HG02938 (cell line): ENCODE data around the gene ADK.
"Not testable (repeated sequence)": the region's sequence is repeated elsewhere in the genome, so short reads cannot be mapped to it uniquely, and the experiment has no call there.

ENCODE experiments used
- ATAC-seq: cut with Tn5 transposase; IDR thresholded peaks from one replicate; pipeline ENCODE4 v1.9.1; 2021; ENCODE audit warnings: mild to moderate bottlenecking, moderate library complexity; ENCODE audit not compliant: unreplicated experiment

Gene ADK

DNA sequence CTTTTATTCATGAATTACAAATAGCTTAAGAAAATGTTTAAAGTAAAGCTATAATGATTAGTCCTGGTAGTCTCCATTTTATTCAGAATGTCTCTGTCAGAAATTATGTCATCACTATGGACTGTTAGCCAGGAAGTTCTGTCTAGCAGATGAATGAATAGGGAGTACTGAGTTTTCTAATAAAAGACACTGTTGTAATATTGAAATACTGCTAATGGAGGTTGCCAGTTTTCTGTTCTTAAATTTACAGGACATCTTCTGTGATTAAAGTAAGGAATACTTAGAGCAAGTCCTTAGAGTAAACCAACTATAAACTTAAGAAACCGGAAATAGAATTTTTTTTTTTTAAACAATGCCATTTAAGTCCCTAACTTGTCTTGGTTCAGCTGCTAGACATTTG is 309.8 kb downstream of the ADK start:
- no peak for ATAC-seq

DNA sequence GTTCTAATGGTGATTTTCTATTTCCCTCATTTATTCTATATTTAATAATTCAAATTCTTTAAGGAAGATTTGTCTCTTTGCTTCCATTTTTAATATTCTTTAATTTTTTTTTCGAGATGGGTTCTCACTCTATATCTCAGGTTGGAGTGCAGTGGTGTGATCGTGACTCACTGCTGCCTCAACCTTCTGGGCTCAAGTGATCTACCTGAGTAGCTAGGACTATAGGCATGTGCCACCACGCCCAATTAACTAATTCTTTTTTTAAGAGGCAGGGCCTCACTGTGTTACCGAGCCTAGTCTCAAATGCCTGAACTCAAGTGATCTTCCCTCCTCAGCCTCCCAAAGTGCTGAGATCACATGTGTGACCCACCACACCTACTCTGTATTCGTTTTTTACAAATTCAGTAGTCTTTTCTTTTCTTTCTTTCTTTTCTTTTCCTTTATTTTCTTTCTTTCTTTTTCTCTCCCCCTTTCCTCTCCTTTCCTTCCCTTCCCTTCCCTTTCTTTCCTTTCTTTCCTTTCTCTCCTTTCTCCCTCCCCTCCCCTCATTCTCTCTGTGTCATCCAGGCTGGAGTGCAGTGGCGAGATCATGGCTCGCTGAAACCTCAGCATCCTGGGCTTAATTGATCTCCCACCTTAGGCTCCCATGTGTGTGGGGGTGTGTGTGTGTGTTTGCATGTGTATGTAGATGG is 323.1 kb downstream of the ADK start:
- no peak for ATAC-seq

DNA sequence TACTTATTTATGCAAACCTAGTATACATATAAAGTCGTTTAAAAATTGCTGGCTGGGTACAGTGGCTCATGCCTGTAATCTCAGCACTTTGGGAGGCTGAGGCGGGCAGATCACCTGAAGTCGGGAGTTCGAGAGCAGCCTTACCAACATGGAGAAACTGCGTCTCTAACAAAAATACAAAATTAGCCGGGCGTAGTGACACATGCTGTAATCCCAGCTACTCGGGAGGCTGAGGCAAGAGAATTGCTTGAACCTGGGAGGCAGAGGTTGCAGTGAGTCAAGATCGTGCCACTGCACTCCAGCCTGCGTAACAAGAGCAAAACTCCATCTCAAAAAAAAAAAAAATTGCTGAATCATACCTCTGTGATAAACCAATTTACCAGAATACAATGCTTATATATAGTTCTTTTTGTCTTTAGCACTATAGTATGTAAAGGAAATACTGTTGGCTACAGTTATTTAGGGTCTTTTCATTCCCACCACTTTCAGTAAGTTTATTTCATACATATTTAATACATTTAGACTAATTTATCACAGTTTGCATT is 325.2 kb downstream of the ADK start:
- not testable (repeated sequence) for ATAC-seq

DNA sequence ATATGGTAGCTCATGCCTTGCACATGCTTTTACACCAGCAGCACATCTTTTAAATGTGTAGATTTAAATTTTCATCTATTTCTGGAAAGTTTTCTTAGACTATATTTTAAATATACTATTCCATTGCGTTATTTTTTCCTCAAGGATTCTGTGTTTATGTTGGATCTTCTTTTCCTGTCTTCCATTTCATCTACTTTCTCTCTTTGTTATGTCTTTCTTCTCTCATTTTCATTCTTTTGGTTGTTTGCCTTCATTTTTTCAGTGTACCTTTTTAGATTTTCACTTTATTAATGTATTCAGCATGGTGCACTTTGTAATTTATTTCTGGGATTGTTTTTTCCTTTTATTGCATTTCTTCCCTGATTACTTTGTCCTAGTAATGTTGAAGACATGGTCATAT is 329.8 kb downstream of the ADK start:
- no peak for ATAC-seq

DNA sequence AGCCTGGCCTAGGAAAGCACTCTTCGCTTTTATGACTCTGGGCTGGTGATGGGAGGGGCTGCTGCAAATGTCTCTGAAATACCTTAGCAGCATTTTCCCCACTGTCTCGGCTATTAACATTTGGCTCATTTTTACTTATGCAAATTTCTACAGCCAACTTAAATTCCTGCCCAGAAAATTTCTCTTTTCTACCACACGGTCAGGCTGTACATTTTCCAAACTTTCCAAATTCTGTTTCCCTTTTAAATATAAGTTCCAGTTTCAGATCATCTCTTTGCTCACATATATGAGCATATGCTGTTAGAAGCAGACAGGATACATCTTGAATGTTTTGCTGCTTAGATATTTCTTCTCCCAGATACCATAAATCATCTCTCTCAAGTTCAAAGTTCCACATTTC is 332.3 kb downstream of the ADK start:
- ATAC-seq, result no peak

DNA sequence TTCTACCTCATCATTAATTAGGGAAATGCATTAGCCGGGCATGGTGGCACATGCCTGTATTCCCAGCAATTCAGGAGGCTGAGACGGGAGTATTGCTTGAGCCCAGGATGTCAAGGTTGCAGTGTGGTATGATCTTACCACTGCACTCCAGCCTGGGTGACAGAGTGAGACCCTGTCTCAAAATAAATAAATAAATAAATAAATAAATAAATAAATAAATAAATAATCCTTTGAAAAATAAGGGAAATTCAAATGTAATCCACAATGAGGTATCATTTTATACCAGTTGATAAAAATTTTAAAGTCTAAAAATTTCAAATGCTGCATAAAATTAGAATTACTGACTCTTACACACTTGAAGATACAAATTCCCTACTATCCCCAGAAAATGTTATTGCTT is 334.3 kb downstream of the ADK start:
- ATAC-seq, result no peak

DNA sequence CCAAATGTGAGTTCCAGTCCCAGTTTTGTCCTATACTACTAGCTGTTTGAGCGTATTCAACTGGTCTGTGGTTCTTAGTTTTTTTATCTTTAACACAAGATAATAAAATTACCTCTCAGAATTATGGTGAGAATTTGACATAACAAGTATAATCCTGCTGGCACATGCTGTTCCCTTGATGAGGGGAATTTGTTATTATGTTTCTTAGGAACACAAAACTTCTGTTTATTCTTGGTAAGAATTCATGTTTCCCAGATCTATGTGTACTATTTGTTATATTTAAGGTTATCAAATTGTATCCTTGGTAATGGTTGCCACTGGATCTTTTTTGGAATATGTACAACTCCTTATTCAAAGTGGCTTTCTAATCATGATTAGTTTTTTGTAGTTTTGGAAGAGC is 335.6 kb downstream of the ADK start:
- no peak for ATAC-seq

DNA sequence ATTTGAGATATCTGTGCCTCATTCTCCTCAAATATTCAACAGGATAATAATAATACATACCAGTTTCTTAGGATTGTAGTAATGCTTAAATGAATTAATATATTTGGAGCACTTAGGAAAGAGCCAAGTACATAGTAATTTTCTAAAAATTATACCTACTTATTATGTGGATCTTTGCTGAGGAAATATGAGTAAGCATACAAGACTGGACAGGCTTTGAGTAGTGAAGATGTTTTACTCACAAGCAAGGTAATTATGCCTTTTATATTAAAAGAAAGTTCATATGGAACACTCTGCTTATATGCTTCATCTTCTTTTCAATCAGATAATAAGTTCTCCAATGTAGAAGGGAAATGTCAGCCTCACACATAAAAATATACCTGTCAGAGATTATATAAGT is 337.9 kb downstream of the ADK start:
- ATAC-seq, result no peak

DNA sequence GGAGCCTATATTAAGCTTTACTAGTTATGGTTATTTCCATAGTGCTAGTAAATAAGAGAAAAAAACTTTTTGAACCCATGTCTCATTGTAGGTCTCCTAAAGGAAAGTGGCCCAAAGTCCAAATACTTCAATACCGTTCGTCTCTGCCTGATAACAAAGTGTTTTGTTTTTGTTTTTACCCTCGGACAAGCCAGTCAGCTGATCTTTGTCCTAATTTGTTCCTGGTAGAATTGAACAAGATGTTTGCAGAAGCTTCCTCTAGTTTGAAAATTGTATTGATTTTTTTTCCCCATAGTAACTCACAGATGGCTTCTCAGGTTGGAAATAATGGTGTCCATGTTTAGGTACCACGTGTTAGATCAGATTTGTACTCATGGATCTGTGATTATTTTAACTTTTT is 339.5 kb downstream of the ADK start:
- no peak for ATAC-seq

DNA sequence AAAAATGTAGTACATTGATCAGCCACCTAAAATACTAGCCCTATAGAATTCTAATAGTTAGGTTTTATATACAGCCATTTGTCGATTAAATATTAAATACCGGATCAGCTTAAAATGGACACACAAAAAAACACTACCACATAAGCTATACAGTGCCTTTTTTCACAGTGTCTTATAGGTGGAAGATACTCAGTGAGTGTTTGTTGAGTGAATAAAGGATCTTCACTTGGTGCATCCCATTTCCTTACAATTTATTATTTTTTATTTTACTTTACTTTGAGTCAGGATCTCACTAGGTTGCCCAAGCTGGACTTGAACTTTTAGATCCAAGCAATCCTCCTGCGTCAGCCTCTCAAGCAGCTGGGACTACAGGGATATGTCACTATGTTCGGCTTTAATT is 340.0 kb downstream of the ADK start:
- no peak for ATAC-seq

DNA sequence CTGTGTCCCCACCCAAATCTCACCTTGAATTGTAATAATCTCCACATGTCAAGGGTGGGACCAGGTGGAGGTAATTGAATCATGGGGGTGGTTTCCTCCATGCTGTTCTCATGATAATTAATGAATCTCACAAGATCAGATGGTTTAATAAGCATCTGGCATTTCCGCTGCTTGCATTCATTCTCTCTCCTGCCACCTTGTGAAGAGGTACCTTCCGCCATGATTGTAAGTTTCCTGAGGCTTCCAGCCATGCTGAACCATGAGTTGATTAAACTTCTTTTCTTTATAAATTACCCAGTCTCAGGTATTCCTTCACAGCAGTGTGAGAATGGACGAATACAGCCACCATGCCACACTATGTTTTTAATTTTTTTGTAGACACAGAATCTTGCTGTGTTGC is 345.3 kb downstream of the ADK start:
- not testable (repeated sequence) for ATAC-seq

DNA sequence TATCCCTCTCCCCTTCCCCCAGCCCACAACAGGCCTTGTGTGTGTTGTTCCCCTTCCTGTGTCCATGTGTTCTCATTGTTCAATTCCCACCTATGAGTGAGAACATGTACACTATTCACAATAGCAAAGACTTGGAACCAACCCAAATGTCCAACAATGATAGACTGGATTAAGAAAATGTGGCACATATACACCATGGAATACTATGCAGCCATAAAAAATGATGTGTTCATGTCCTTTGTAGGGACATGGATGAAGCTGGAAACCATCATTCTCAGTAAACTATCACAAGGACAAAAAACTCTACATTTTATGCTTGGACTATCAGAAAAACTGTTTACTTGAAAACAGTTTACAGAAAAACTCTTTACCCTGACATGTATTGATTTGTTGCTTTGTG is 347.6 kb downstream of the ADK start:
- not testable (repeated sequence) for ATAC-seq

DNA sequence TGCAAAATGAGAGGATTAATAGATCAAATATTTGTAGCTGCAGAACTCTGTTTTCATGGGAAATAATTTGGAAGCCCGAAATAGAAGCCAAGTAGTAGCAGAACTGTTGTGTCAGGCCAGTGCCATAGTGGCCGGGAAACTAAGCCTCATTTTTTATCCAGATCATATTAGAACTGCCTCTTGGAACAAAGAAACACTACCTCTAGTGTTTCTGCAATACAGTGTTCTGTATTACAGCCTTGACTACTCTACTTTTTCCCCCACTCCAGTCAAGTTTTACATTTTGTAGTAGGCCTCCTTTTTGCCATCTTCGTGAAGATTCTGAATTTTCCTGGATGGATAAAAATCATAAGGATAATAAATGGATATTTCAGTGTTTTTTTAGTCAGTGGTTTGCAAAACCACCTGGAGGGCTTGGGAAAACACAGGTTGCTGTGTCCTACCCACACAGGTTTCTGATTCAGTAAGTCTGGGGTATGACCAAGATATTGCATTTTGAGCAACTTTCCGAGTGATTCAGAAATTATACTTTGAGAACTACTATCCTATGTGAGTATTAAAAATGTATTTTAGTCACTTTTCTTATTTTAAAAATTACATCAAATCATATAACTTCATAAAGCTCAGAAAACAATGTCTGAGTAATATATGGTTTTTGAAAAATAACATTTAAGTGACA is 349.1 kb downstream of the ADK start:
- ATAC-seq, result no peak

DNA sequence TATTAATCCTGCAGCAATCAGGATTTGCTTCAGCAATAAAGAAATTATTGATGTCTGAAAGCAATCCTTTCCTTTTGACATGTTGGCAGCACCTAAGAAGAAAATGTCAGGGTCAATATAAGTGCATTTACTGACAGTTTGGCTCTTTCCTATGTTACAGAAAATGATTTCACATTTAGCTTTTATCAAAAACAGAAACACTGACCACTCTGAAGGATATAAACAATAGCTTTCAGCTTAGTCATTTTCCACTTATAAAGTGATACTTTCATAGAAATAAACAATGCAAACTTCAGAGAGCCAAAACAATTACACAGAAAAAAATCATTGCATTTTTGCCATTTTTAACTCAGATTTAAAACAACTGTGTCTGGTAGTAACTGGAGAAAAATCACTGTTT is 349.8 kb downstream of the ADK start:
- no peak for ATAC-seq

DNA sequence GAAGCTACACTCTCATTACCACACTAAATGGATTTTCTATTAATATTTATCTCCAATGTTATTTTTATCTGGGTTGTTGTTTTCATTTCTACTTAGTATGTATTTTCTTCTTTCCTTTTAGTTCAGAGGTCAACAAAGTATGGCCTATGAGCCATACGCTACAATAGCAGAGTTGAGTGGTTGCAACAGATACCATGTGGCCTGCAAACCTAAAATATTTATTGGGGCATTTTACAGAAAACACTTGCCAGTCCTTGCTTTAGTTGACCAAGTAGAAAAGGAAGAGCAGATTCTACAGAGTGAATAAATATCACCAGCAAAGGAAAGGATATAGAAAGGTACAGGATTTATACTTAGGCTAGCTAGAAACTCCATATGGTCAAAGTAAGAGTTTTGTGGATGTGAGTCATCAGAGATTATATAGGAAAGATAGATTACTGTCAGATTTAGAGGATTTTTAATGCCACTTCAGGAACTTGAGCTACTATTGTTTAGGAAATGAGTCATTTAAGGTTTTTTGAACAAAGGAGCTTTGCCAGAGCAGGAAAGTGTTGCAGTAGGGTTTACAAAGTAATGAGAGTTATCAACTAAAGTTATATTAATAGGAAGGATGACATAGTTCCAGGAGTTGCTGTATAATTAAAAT is 352.1 kb downstream of the ADK start:
- no peak for ATAC-seq

DNA sequence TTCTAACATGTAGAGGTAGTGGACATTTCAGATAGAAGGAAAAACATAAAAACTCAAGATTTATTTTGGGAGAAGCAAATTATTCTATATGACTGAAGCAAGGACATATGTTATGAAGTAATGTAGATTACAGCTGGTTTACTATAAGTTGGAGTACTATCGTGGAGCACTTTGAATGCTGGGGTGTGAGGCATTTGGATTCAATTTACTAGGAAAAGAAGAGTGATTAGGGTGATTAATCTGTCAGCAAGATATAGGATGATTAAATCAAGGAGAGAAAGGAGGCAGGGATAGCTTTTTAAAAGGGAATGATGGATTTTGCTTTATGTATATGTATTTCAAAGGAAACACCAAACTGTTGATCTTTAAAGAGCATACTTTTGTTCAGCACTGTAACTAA is 356.9 kb downstream of the ADK start:
- ATAC-seq, result no peak

DNA sequence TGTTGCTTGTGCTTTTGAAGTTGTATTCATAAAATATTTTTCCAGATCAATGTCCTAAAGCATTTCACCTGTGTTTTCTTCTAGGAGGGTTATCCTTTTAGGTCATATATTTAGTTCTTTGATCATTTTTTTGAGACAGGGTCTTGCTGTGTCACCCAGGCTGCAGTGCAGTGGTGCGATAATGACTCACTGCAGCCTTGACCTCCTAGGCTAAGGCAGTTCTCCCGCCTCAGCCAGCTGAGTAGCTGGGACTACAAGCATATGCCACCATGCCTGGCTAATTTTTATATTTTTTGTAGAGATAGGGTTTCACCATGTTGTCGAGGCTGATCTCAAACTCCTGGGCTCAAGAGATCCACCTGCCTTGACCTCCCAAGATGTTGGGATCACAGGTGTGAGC is 359.6 kb downstream of the ADK start:
- no peak for ATAC-seq

DNA sequence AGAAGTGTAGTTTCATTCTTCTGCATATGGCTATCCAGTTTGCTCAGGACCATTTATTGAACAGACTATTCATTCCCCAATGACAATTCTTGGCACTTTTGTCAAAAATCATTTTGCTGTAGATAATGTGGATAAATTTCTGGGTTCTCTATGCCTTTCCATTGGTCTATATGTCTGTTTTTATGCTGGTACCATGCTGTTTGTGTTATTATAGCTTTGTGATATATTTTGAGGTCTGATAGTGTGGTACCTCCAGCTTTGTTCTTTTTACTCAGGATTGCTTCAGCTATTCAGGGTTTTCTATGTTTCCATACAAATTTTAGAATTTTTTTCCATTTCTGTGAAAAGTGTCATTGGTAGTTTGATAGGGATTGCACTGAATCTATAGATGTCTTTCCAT is 360.0 kb downstream of the ADK start:
- ATAC-seq, result no peak

DNA sequence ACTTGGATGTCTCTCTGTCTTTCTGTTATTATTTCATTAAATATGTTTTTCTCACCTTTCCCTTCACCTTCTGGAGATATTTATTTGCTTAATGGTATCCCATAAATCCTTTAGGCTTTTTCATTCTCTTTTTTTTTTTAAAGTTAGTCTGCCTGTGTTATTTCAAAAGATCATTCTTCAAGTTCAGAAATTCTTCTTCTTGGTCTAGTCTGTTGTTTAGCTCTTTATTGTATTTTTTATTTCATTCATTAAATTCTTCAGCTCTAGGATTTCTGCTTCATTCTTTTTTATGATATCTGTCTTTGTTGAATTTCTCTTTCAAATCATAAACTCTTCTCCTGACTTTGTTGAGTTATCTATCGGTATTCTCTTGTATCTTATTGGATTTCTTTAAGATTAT is 363.3 kb downstream of the ADK start:
- ATAC-seq, result no peak

DNA sequence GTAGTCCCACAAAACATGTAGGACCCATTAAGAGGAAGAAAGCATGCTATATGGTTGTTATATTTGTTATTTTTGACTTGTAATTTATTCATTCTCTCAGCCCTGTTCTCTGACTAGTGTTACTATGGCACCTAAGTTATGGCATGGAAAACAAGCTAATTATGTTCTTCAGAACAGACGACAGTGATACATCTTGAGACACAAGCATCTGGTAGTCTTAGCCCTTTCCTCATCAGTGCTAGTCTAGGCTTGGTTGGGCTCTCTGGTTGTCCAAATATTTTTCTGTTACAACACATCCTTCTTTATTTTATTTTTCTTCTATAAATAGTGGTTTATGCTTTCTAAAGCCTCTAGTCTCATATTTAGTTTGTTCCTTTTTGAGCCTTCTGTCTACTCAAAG is 367.0 kb downstream of the ADK start:
- no peak for ATAC-seq

DNA sequence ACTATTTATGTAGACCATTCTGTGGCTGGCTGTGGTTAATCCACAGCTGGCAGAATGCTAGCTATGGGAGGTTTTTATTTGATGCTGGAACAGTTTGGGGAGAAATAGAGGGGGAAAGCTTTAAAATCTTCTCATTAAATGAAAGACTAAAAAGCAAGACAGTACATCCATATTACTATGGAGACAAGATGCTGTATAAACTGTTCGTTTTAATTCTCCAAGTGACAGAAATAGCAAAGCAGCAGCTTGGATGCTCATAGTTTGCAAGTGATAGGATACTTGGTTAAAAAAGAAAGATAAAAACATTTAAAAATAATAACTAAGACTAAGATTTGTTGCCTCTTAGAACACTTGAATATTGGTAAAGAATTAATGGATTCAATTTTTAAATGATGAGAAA is 370.5 kb downstream of the ADK start:
- no peak for ATAC-seq

DNA sequence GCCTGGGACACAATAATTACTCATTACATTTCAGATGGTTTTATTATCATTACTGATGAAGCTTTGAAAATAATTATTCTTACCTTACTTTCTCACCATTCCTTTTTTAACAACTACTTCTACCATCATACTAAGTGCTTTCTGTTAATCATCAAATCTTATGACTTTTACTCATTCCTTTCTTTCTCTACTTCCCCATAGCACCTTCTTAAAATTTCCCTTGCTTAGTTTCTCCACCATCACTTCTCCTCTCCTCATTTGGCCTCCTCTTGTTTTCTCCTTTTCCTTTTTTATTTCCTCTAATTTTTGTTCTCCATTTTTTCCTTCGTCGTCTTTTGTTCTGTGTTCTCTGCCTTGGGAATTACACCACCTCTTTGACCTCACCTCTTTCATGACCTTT is 372.2 kb downstream of the ADK start:
- ATAC-seq, result no peak
